OCI-LY7 (cell line): Measurements from ENCODE around the gene SLIT3.

Experiments used
- EZH2phosphoT487 ChIP-seq: fragments of 200-600 bp; sonication (generic); IDR thresholded peaks from 2 replicates; pipeline ENCODE4 v1.6.1; 2018; ENCODE audit warnings: low read depth, borderline replicate concordance, mild to moderate bottlenecking, mixed run types, antibody characterized with exemption, low read length, moderate library complexity, mixed read lengths
- TF ChIP-seq, protein P1 (sequence below): fragments of 200-600 bp; sonication (generic); conservative IDR thresholded peaks from 2 replicates; pipeline ENCODE4 v1.5.1; 2014; ENCODE audit warnings: mild to moderate bottlenecking, antibody characterized with exemption, low read length, moderate library complexity, mixed read lengths

GRCh38 chr5:169281625-169282024 is 19.3 kb downstream of the SLIT3 start:
- TF ChIP-seq, protein P1, sequence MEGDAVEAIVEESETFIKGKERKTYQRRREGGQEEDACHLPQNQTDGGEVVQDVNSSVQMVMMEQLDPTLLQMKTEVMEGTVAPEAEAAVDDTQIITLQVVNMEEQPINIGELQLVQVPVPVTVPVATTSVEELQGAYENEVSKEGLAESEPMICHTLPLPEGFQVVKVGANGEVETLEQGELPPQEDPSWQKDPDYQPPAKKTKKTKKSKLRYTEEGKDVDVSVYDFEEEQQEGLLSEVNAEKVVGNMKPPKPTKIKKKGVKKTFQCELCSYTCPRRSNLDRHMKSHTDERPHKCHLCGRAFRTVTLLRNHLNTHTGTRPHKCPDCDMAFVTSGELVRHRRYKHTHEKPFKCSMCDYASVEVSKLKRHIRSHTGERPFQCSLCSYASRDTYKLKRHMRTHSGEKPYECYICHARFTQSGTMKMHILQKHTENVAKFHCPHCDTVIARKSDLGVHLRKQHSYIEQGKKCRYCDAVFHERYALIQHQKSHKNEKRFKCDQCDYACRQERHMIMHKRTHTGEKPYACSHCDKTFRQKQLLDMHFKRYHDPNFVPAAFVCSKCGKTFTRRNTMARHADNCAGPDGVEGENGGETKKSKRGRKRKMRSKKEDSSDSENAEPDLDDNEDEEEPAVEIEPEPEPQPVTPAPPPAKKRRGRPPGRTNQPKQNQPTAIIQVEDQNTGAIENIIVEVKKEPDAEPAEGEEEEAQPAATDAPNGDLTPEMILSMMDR: no peak
- TF ChIP-seq EZH2phosphoT487: no peak
